IMR-90 (cell line): ENCODE measurements around the gene PCNX2. TPM values are rescaled to one million over a fixed set of nuclear protein-coding genes. Genes with fewer than 3 reads are reported as not detected.

Source experiments
- ATAC-seq: fragments of 200-7000 bp; cut with Tn5 transposase; 2 replicates; pipeline ENCODE4 v1.9.1; 2020; ENCODE audit warnings: low read depth, mild to moderate bottlenecking, moderate library complexity
- BruUV-seq: library from RNA; stranded (reverse); fragments of 400-500 nt; replicated peaks from 2 replicates; lab custom pipeline; 2021; lab: Mats Ljungman, UMichigan
- CTCF ChIA-PET: fragments of 300-600 bp; formaldehyde crosslinking; extraction: SDS; loops from one replicate; lab custom pipeline; 2021; ENCODE audit warnings: antibody characterized with exemption; lab: Yijun Ruan, JAX
- POLR2A ChIA-PET: fragments of 300-600 bp; sonication (Branson Sonifier 250); formaldehyde crosslinking; loops from one replicate; lab custom pipeline; 2022; ENCODE audit warnings: antibody characterized with exemption; ENCODE audit not compliant: unreplicated experiment; lab: Charles Lee
- DNase-seq: peaks from one replicate; pipeline ENCODE4 v3.0.0; 2013
- H2AFZ ChIP-seq: replicated peaks from 2 replicates; pipeline ENCODE3; 2013; ENCODE audit warnings: low read length, mild to moderate bottlenecking; ENCODE audit not compliant: poor library complexity
- H2AK5ac ChIP-seq: 2 replicates; pipeline ENCODE4 v1.6.1; 2013; ENCODE audit warnings: low read depth, low read length, inconsistent platforms
- H2AK9ac ChIP-seq: replicated peaks from 2 replicates; pipeline ENCODE3; 2013; ENCODE audit warnings: mild to moderate bottlenecking, low read depth, low read length, moderate library complexity; ENCODE audit not compliant: poor library complexity
- H2BK120ac ChIP-seq: 2 replicates; pipeline ENCODE4 v1.6.1; 2013; ENCODE audit warnings: low read depth, low read length, inconsistent platforms
- H2BK15ac ChIP-seq: 3 replicates; pipeline ENCODE4 v1.6.1; 2013; ENCODE audit warnings: low read depth, low read length, inconsistent platforms
- H2BK20ac ChIP-seq: 2 replicates; pipeline ENCODE4 v1.6.1; 2013; ENCODE audit warnings: low read depth, mild to moderate bottlenecking, inconsistent platforms, low read length, moderate library complexity
- H2BK5ac ChIP-seq: 2 replicates; pipeline ENCODE4 v1.6.1; 2013; ENCODE audit warnings: mild to moderate bottlenecking, low read depth, low read length, inconsistent platforms; ENCODE audit not compliant: poor library complexity, severe bottlenecking
- H3K14ac ChIP-seq: replicated peaks from 2 replicates; pipeline ENCODE4 v1.6.1; 2013; ENCODE audit warnings: low read depth, low read length, inconsistent platforms
- H3K18ac ChIP-seq: 2 replicates; pipeline ENCODE4 v1.6.1; 2013; ENCODE audit warnings: low read depth, low read length, control low read depth
- H3K23ac ChIP-seq: 2 replicates; pipeline ENCODE4 v1.6.1; 2013; ENCODE audit warnings: low read depth, low read length, inconsistent platforms
- H3K27ac ChIP-seq: 2 replicates; pipeline ENCODE4 v1.5.1; 2013; ENCODE audit warnings: mild to moderate bottlenecking, control low read depth, low read length; ENCODE audit not compliant: insufficient read depth
- H3K27me3 ChIP-seq: 2 replicates; pipeline ENCODE4 v1.6.1; 2013; ENCODE audit warnings: low read length; ENCODE audit not compliant: control insufficient read depth, insufficient read depth
- H3K36me3 ChIP-seq: 2 replicates; pipeline ENCODE4 v1.6.1; 2013; ENCODE audit warnings: low read length, mixed read lengths; ENCODE audit not compliant: control insufficient read depth, insufficient read depth
- H3K4ac ChIP-seq: 2 replicates; pipeline ENCODE4 v1.6.1; 2013; ENCODE audit warnings: low read depth, low read length, inconsistent platforms
- H3K4me1 ChIP-seq: 2 replicates; pipeline ENCODE4 v1.6.1; 2013; ENCODE audit warnings: low read length, mixed read lengths; ENCODE audit not compliant: control insufficient read depth, insufficient read depth
- H3K4me2 ChIP-seq: 2 replicates; pipeline ENCODE4 v1.6.1; 2013; ENCODE audit warnings: low read depth, mild to moderate bottlenecking, control low read depth, low read length, moderate library complexity
- H3K4me3 ChIP-seq: 2 replicates; pipeline ENCODE4 v1.5.1; 2013; ENCODE audit warnings: low read depth, mild to moderate bottlenecking, control low read depth, low read length, moderate library complexity; ENCODE audit not compliant: insufficient read depth
- H3K56ac ChIP-seq: 2 replicates; pipeline ENCODE4 v1.6.1; 2013; ENCODE audit warnings: low read length, inconsistent platforms; ENCODE audit not compliant: insufficient read depth; ENCODE audit errors: extremely low read depth
- H3K79me1 ChIP-seq, 2 experiments: 2 replicates each; pipeline ENCODE4 v1.6.1; 2013; ENCODE audit warnings: low read length in 2 of 2, inconsistent platforms in 1 of 2, low read depth in 1 of 2
- H3K9ac ChIP-seq: 2 replicates; pipeline ENCODE4 v1.6.1; 2013; ENCODE audit warnings: low read depth, low read length, control low read depth
- H3K9me1 ChIP-seq: 2 replicates; pipeline ENCODE4 v1.6.1; 2013; ENCODE audit warnings: low read length, inconsistent platforms; ENCODE audit not compliant: insufficient read depth
- H3K9me3 ChIP-seq: 2 replicates; pipeline ENCODE4 v1.6.1; 2013; ENCODE audit warnings: low read length; ENCODE audit not compliant: control insufficient read depth, insufficient read depth
- H4K20me1 ChIP-seq: 2 replicates; pipeline ENCODE4 v1.6.1; 2013; ENCODE audit warnings: low read length, inconsistent platforms; ENCODE audit not compliant: insufficient read depth
- H4K5ac ChIP-seq: 2 replicates; pipeline ENCODE4 v1.6.1; 2013; ENCODE audit warnings: mild to moderate bottlenecking, low read depth, low read length, control low read depth
- H4K8ac ChIP-seq, 2 experiments: 2 replicates each; pipeline ENCODE4 v1.6.1; 2013; ENCODE audit warnings: low read depth in 2 of 2, low read length in 2 of 2, control low read depth in 1 of 2, inconsistent platforms in 1 of 2
- H4K91ac ChIP-seq: 2 replicates; pipeline ENCODE4 v1.6.1; 2013; ENCODE audit warnings: low read depth, low read length, inconsistent platforms; ENCODE audit not compliant: insufficient read depth
- BHLHE40 ChIP-seq: fragments of 150-350 bp; IDR thresholded peaks from 2 replicates; pipeline ENCODE4 v1.6.1; 2016; ENCODE audit warnings: mild to moderate bottlenecking, low read depth, low read length
- CEBPB ChIP-seq: IDR thresholded peaks from 2 replicates; pipeline ENCODE4 v1.6.1; 2012; ENCODE audit warnings: low read depth, low read length, improper control_type of control experiment
- CHD1 ChIP-seq: IDR thresholded peaks from 2 replicates; pipeline ENCODE4 v1.6.1; 2012; ENCODE audit warnings: low read depth, low read length, improper control_type of control experiment
- CTCF ChIP-seq: conservative IDR thresholded peaks from 2 replicates; pipeline ENCODE4 v1.5.1; 2012; ENCODE audit warnings: mild to moderate bottlenecking, low read depth, low read length, improper control_type of control experiment
- ELK1 ChIP-seq: fragments of 150-350 bp; IDR thresholded peaks from 2 replicates; pipeline ENCODE4 v1.6.1; 2016; ENCODE audit warnings: low read depth, mild to moderate bottlenecking, low read length, moderate library complexity, borderline replicate concordance
- FOS ChIP-seq: fragments of 150-350 bp; IDR thresholded peaks from 2 replicates; pipeline ENCODE4 v1.6.1; 2016; ENCODE audit warnings: low read depth, low read length
- MAFK ChIP-seq: IDR thresholded peaks from 2 replicates; pipeline ENCODE4 v1.6.1; 2012; ENCODE audit warnings: low read depth, low read length, improper control_type of control experiment
- MAZ ChIP-seq: IDR thresholded peaks from 2 replicates; pipeline ENCODE4 v1.6.1; 2012; ENCODE audit warnings: low read depth, mild to moderate bottlenecking, low read length, improper control_type of control experiment, moderate library complexity, borderline replicate concordance
- MXI1 ChIP-seq: IDR thresholded peaks from 2 replicates; pipeline ENCODE4 v1.6.1; 2012; ENCODE audit warnings: low read depth, mild to moderate bottlenecking, low read length, moderate library complexity, borderline replicate concordance
- NFE2L2 ChIP-seq: fragments of 150-350 bp; IDR thresholded peaks from 2 replicates; pipeline ENCODE4 v1.6.1; 2016; ENCODE audit warnings: low read depth, mild to moderate bottlenecking, low read length
- POLR2A ChIP-seq: IDR thresholded peaks from 2 replicates; pipeline ENCODE4 v1.6.1; 2012; ENCODE audit warnings: mild to moderate bottlenecking, low read depth, low read length
- RAD21 ChIP-seq: IDR thresholded peaks from 2 replicates; pipeline ENCODE4 v1.6.1; 2012; ENCODE audit warnings: low read length, improper control_type of control experiment
- RCOR1 ChIP-seq: IDR thresholded peaks from 2 replicates; pipeline ENCODE4 v1.6.1; 2012; ENCODE audit warnings: mild to moderate bottlenecking, low read length, improper control_type of control experiment; ENCODE audit not compliant: insufficient replicate concordance
- RFX5 ChIP-seq: IDR thresholded peaks from 2 replicates; pipeline ENCODE4 v1.8.0; 2012; ENCODE audit warnings: low read depth, mild to moderate bottlenecking, low read length, moderate library complexity
- SMC3 ChIP-seq: fragments of 150-350 bp; IDR thresholded peaks from 2 replicates; pipeline ENCODE4 v1.6.1; 2016; ENCODE audit warnings: low read depth, mild to moderate bottlenecking, antibody characterized with exemption, low read length, moderate library complexity
- USF2 ChIP-seq: fragments of 150-350 bp; IDR thresholded peaks from 2 replicates; pipeline ENCODE4 v1.6.1; 2017; ENCODE audit warnings: mild to moderate bottlenecking, antibody characterized with exemption, low read length, low read depth
- WGBS, 2 experiments: methylation state at CpG; one replicate each; pipeline versions ENCODE4 v1.1.5 to v1.1.7; 2013; ENCODE audit warnings: missing lambda C conversion rate in 2 of 2; ENCODE audit not compliant: insufficient read length in 1 of 2; ENCODE audit errors: extremely low coverage in 2 of 2; 5-methylcytosine and 5-hydroxymethylcytosine counted together
- dilution Hi-C: fragments of 300-500 bp; cut with HindIII; formaldehyde crosslinking; loops from one replicate; pipeline ENCODE4 v1.14.3; 2018; ENCODE audit warnings: low sequenced_read_pairs; ENCODE audit not compliant: unreplicated experiment
- in situ Hi-C: fragments of 300-500 bp; cut with MboI; formaldehyde crosslinking; loops from 3 replicates; pipeline ENCODE4 v1.14.3; 2019; ENCODE audit warnings: low sequenced_read_pairs, inconsistent platforms, mixed read lengths
- intact Hi-C: fragments of 100-400 bp; cut with micrococcal nuclease; formaldehyde crosslinking; loops from 2 replicates; pipeline ENCODE4 v1.10.0; 2022
- polyA plus RNA-seq, 3 experiments: library from polyadenylated mRNA; depleted of rRNA; stranded (reverse); fragments of >200 nt; gene quantifications; 2 replicates each; pipeline ENCODE4 v1.2.3, GENCODE V29; 2012; ENCODE audit warnings: low replicate concordance in 1 of 3
- total RNA-seq: library from RNA; depleted of rRNA; stranded (reverse); fragments of >200 nt; gene quantifications from 2 replicates; pipeline ENCODE4 v1.2.3, GENCODE V29; 2012

PCNX2 gene
- total and polyA plus RNA-seq, 2 of the 4 experiments (the other 2 are of a cell fraction), result 15.9 to 22.6 TPM

GRCh38 chr1:233215135-233215760, 80.3 kb downstream of the PCNX2 start:
- ATAC-seq, result no peak
- BruUV-seq, result no TSS peak

More at GRCh38 chr1:233215135-233215760, 80.3 kb downstream of the PCNX2 start:
- DNase-seq, result no peak
- intact Hi-C loops, result no loop called here
- no peak overlapping the region for H2AFZ ChIP-seq
- peaks cover 11% of the 10 kb centered on the region for H3K36me3 ChIP-seq
- no peak overlapping the region for H2BK15ac ChIP-seq
- no peak overlapping the region for H4K91ac ChIP-seq
- H3K4me1 ChIP-seq, result peaks cover 3% of the 10 kb centered on the region; the same call in 1 of the 2 replicates
- no peak overlapping the region for H3K14ac ChIP-seq
- no peaks in the 10 kb centered on the region for H3K27me3 ChIP-seq
- no peak overlapping the region for H3K9ac ChIP-seq
- H2BK120ac ChIP-seq, result no peak overlapping the region
- H3K4me2 ChIP-seq, result no peak overlapping the region
- H4K20me1 ChIP-seq, result no peaks in the 10 kb centered on the region
- dilution Hi-C loops, result no loop called here
- H2BK5ac ChIP-seq, result no peak overlapping the region
- no peak overlapping the region for H3K4ac ChIP-seq
- no peak overlapping the region for H2AK5ac ChIP-seq
- no peak overlapping the region for H2BK20ac ChIP-seq
- no peak overlapping the region for H4K8ac ChIP-seq
- H3K9me3 ChIP-seq, result no peaks in the 10 kb centered on the region
- in situ Hi-C loops, result no loop called here
- CTCF ChIA-PET, result interaction anchor here (0.5 to 1.0 kb wide), 2 partner anchors 102 to 321 kb away, joined by 3 read pairs; no protein-coding TSS in a partner anchor
- H3K23ac ChIP-seq, result no peak overlapping the region
- no peak overlapping the region for H4K5ac ChIP-seq
- H2AK9ac ChIP-seq, result no peak overlapping the region
- no CpG with 5 or more reads among the region's 3 CpGs for WGBS, 2 experiments
- H3K4me3 ChIP-seq, result no peak overlapping the region
- H3K56ac ChIP-seq, result no peak overlapping the region
- TF ChIP-seq CEBPB, result no peak
- no peak for TF ChIP-seq RFX5
- no peak for TF ChIP-seq RAD21
- TF ChIP-seq CTCF, result no peak
- no peak for TF ChIP-seq CHD1
- TF ChIP-seq MAFK, result no peak
- TF ChIP-seq RCOR1, result no peak
- TF ChIP-seq BHLHE40, result no peak
- TF ChIP-seq MXI1, result no peak
- TF ChIP-seq NFE2L2, result no peak
- no peak for TF ChIP-seq POLR2A
- no peak for TF ChIP-seq USF2
- no peak for TF ChIP-seq MAZ
- TF ChIP-seq FOS, result no peak
- TF ChIP-seq ELK1, result no peak
- no peak for TF ChIP-seq SMC3
- no peaks in the 10 kb centered on the region for H3K79me1 ChIP-seq
- POLR2A ChIA-PET, result no interaction called here
- H3K9me1 ChIP-seq, result no peaks in the 10 kb centered on the region; the same call in 1 of the 2 replicates
- no peak overlapping the region for H3K18ac ChIP-seq
- no peak overlapping the region for H3K27ac ChIP-seq
